GM21390 (cell line): ENCODE measurements around the gene DTX3.

ENCODE experiments used
- ATAC-seq: cut with Tn5 transposase; IDR thresholded peaks from one replicate; pipeline ENCODE4 v1.9.1; 2021; ENCODE audit not compliant: unreplicated experiment

The DTX3 gene

GRCh38 chr12:57619434-57620244, 15.0 kb downstream of the DTX3 start:
- no peak for ATAC-seq

GRCh38 chr12:57620245-57620935, 15.8 kb downstream of the DTX3 start:
- ATAC-seq = no peak

- no peak for ATAC-seq
These were observed 16.4 kb downstream of the DTX3 start for GRCh38 chr12:57620936-57621496.

- ATAC-seq = peak; percentile 51
These were observed 17.1 kb downstream of the DTX3 start for GRCh38 chr12:57621497-57622292.

GRCh38 chr12:57622293-57623245, 17.9 kb downstream of the DTX3 start:
- no peak for ATAC-seq

- ATAC-seq = no peak
These were observed 18.8 kb downstream of the DTX3 start for GRCh38 chr12:57623385-57623784.

GRCh38 chr12:57623811-57624390, 19.3 kb downstream of the DTX3 start:
- ATAC-seq = no peak

- ATAC-seq = no peak
These were observed 20.0 kb downstream of the DTX3 start for GRCh38 chr12:57624441-57625220.

- no peak for ATAC-seq
These were observed 20.8 kb downstream of the DTX3 start for GRCh38 chr12:57625261-57626032.

- no peak for ATAC-seq
These were observed 21.7 kb downstream of the DTX3 start for GRCh38 chr12:57626111-57626920.

- no peak for ATAC-seq
These were observed 22.4 kb downstream of the DTX3 start for GRCh38 chr12:57626921-57627445.

- no peak for ATAC-seq
These were observed 23.1 kb downstream of the DTX3 start for GRCh38 chr12:57627501-57628279.

- no peak for ATAC-seq
These were observed 23.9 kb downstream of the DTX3 start for GRCh38 chr12:57628280-57629191.

- ATAC-seq = no peak
These were observed 25.4 kb downstream of the DTX3 start for GRCh38 chr12:57629897-57630471.

GRCh38 chr12:57630891-57631433, 26.3 kb downstream of the DTX3 start:
- no peak for ATAC-seq
